GM18502 (cell line): Measurements from ENCODE around the gene SACS.
"Not testable (repeated sequence)": the region's sequence is repeated elsewhere in the genome, so short reads cannot be mapped to it uniquely, and the experiment has no call there.

Experiments used
- ATAC-seq: cut with Tn5 transposase; IDR thresholded peaks from one replicate; pipeline ENCODE4 v1.9.1; 2021; ENCODE audit warnings: mild to moderate bottlenecking; ENCODE audit not compliant: unreplicated experiment, poor library complexity

SACS gene

GRCh38 chr13:23414682-23415081 is 18.8 kb downstream of the SACS start:
- ATAC-seq = no peak

GRCh38 chr13:23411706-23412105 is 21.8 kb downstream of the SACS start:
- no peak for ATAC-seq

- ATAC-seq = no peak
Measured at GRCh38 chr13:23411220-23411619, 22.3 kb downstream of the SACS start.

- no peak for ATAC-seq
Measured at GRCh38 chr13:23408026-23408425, 25.5 kb downstream of the SACS start.

- ATAC-seq = not testable (repeated sequence)
Measured at GRCh38 chr13:23401156-23401555, 32.3 kb downstream of the SACS start.

GRCh38 chr13:23399347-23399746 is 34.2 kb downstream of the SACS start:
- ATAC-seq = no peak

- ATAC-seq = no peak
Measured at GRCh38 chr13:23394821-23395220, 38.7 kb downstream of the SACS start.

- no peak for ATAC-seq
Measured at GRCh38 chr13:23392925-23393645, 40.4 kb downstream of the SACS start.

- ATAC-seq = no peak
Measured at GRCh38 chr13:23392313-23392712, 41.2 kb downstream of the SACS start.

- ATAC-seq = no peak
Measured at GRCh38 chr13:23391752-23392151, 41.8 kb downstream of the SACS start.

GRCh38 chr13:23386533-23386932 is 47.0 kb downstream of the SACS start:
- peak; percentile 73 for ATAC-seq

- ATAC-seq = no peak
Measured at GRCh38 chr13:23385931-23386330, 47.6 kb downstream of the SACS start.

- ATAC-seq = peak; percentile 89
Measured at GRCh38 chr13:23384111-23384510, 49.4 kb downstream of the SACS start.

- ATAC-seq = no peak
Measured at GRCh38 chr13:23383151-23383550, 50.4 kb downstream of the SACS start.

GRCh38 chr13:23381866-23382265 is 51.6 kb downstream of the SACS start:
- ATAC-seq = no peak

GRCh38 chr13:23380534-23380933 is 53.0 kb downstream of the SACS start:
- no peak for ATAC-seq

- peak; percentile 40 for ATAC-seq
Measured at GRCh38 chr13:23377983-23378632, 55.4 kb downstream of the SACS start.

GRCh38 chr13:23377579-23377978 is 55.9 kb downstream of the SACS start:
- no peak for ATAC-seq

- peak; percentile 84 for ATAC-seq
Measured at GRCh38 chr13:23375001-23375971, 58.2 kb downstream of the SACS start.

GRCh38 chr13:23372264-23372906 is 61.1 kb downstream of the SACS start:
- peak; percentile 20 for ATAC-seq
